WTC11 (cell line): Measurements from ENCODE around the gene GOLT1A. TPM values are rescaled to one million over a fixed set of nuclear protein-coding genes. Genes with fewer than 3 reads are reported as not detected.

ENCODE experiments used
- ATAC-seq: fragments of 200-7000 bp; cut with Tn5 transposase; 2 replicates; pipeline ENCODE4 v1.10.0; 2021; ENCODE audit warnings: mild to moderate bottlenecking, moderate library complexity
- CTCF ChIA-PET: fragments of 300-600 bp; sonication (Branson Sonifier 250); formaldehyde crosslinking; loops from one replicate; lab custom pipeline; 2021; ENCODE audit warnings: antibody characterized with exemption; lab: Charles Lee
- POLR2A ChIA-PET: fragments of 350-600 bp; sonication (Branson Sonifier 250); formaldehyde crosslinking; loops from one replicate; lab custom pipeline; 2021; ENCODE audit warnings: antibody characterized with exemption; lab: Charles Lee
- DNase-seq: peaks from one replicate; pipeline ENCODE4 v3.0.0; 2021; ENCODE audit warnings: low spot score
- H3K27ac Mint-ChIP-seq: 2 replicates; pipeline ENCODE4 v1.8.0; 2021; ENCODE audit warnings: mixed read lengths
- H3K27me3 Mint-ChIP-seq: 2 replicates; pipeline ENCODE4 v1.8.0; 2021; ENCODE audit warnings: low read depth, mild to moderate bottlenecking, moderate library complexity, mixed read lengths
- H3K36me3 Mint-ChIP-seq: 2 replicates; pipeline ENCODE4 v1.8.0; 2021; ENCODE audit warnings: mixed read lengths
- H3K4me1 Mint-ChIP-seq: 2 replicates; pipeline ENCODE4 v1.8.0; 2022; ENCODE audit warnings: mixed read lengths
- H3K4me3 Mint-ChIP-seq: 2 replicates; pipeline ENCODE4 v1.8.0; 2021; ENCODE audit warnings: mild to moderate bottlenecking, moderate library complexity, mixed read lengths
- H3K9me3 Mint-ChIP-seq: 2 replicates; pipeline ENCODE4 v1.8.0; 2021; ENCODE audit warnings: mixed read lengths
- CREM ChIP-seq: sonication (generic); formaldehyde crosslinking; IDR thresholded peaks from 2 replicates; pipeline ENCODE4 v1.8.1; 2022; ENCODE audit warnings: mild to moderate bottlenecking, missing genetic modification reagents, moderate library complexity
- FOXK1 ChIP-seq: sonication (generic); formaldehyde crosslinking; IDR thresholded peaks from 2 replicates; pipeline ENCODE4 v1.8.0; 2022; ENCODE audit warnings: mild to moderate bottlenecking, moderate library complexity, missing genetic modification reagents
- HMGA2 ChIP-seq: fragments of 250-450 bp; sonication (Bioruptor Pico); IDR thresholded peaks from 2 replicates; pipeline ENCODE4 v1.4.0; 2021; ENCODE audit warnings: mild to moderate bottlenecking, moderate library complexity
- SP1 ChIP-seq: sonication (generic); formaldehyde crosslinking; conservative IDR thresholded peaks from 2 replicates; pipeline ENCODE4 v1.8.1; 2022; ENCODE audit warnings: missing genetic modification reagents
- STAT6 ChIP-seq: sonication (generic); formaldehyde crosslinking; conservative IDR thresholded peaks from 2 replicates; pipeline ENCODE4 v1.8.1; 2023; ENCODE audit warnings: mild to moderate bottlenecking, low read depth, missing genetic modification reagents, moderate library complexity
- TEAD4 ChIP-seq: sonication (generic); formaldehyde crosslinking; IDR thresholded peaks from 2 replicates; pipeline ENCODE4 v1.8.0; 2022; ENCODE audit warnings: mild to moderate bottlenecking, missing genetic modification reagents
- ZNF281 ChIP-seq: sonication (generic); formaldehyde crosslinking; IDR thresholded peaks from 2 replicates; pipeline ENCODE4 v1.8.0; 2023; ENCODE audit warnings: mild to moderate bottlenecking, missing genetic modification reagents
- ZNF423 ChIP-seq: fragments of 250-450 bp; sonication (Bioruptor Pico); IDR thresholded peaks from 2 replicates; pipeline ENCODE4 v2.1.2; 2022; ENCODE audit warnings: mild to moderate bottlenecking, moderate library complexity
- ZNF512 ChIP-seq: sonication (generic); formaldehyde crosslinking; IDR thresholded peaks from 2 replicates; pipeline ENCODE4 v1.8.1; 2022; ENCODE audit warnings: missing genetic modification reagents, borderline replicate concordance
- total RNA-seq: library from RNA; stranded (reverse); gene quantifications from 3 replicates; pipeline ENCODE4 v1.2.3, GENCODE V29; 2021
- TF ChIP-seq, protein P1 (sequence below): sonication (generic); formaldehyde crosslinking; IDR thresholded peaks from 2 replicates; pipeline ENCODE4 v1.8.0; 2022; ENCODE audit warnings: mild to moderate bottlenecking, missing genetic modification reagents
- TF ChIP-seq, protein P2 (sequence below): fragments of 250-450 bp; sonication (Bioruptor Pico); IDR thresholded peaks from 2 replicates; pipeline ENCODE4 v2.1.2; 2022; ENCODE audit warnings: mild to moderate bottlenecking, moderate library complexity
- TF ChIP-seq, protein P3 (sequence below): sonication (generic); formaldehyde crosslinking; IDR thresholded peaks from 2 replicates; pipeline ENCODE4 v1.8.1; 2023; ENCODE audit warnings: mild to moderate bottlenecking, moderate library complexity, missing genetic modification reagents
- TF ChIP-seq, protein P4 (sequence below): sonication (generic); formaldehyde crosslinking; IDR thresholded peaks from 2 replicates; pipeline ENCODE4 v1.8.0; 2022; ENCODE audit warnings: mild to moderate bottlenecking, missing genetic modification reagents
- TF ChIP-seq, protein P5 (sequence below): fragments of 200-600 bp; IDR thresholded peaks from 2 replicates; pipeline ENCODE4 v1.8.0; 2022; ENCODE audit warnings: antibody characterized with exemption
- TF ChIP-seq, protein P6 (sequence below): fragments of 250-450 bp; sonication (Bioruptor Pico); conservative IDR thresholded peaks from 2 replicates; pipeline ENCODE4 v1.9.0; 2021; ENCODE audit warnings: mild to moderate bottlenecking

GOLT1A gene
- total RNA-seq, 1 experiment from 2014 or later: 6.5 TPM

DNA sequence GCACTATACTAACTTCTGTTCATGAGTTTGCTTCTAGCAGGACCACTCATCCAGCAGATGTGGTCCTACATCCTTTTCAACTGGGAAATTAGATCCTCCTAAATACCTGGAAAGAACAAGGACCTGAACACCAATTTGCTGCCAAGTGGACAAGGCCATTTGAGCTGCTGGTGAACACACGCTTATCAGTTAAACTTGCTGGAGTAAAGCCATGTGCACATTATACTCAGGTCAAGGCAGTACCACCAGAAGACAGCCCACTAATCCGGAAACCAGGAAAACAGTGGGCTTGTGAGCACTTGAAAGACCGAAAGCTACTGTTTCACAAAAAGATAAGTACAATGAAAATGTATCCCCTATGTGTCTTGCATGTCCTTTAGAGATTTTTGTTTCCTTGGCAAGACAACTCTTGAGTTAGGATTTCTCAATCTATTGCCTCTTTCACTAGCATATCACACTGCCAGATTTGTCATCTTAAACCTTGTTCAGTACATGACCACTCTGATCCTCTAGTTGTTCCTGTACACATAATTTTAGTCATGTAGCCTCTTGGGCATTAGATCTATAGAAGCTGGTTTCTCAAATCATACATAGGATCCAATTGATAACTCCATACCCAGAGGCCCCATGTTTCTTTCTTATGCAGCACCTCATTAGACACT, 43.2 kb downstream of the GOLT1A start:
- peaks cover 25% of the 10 kb centered on the region for H3K36me3 Mint-ChIP-seq
- peaks cover 27% of the 10 kb centered on the region for H3K27me3 Mint-ChIP-seq
- no peak for DNase-seq
- no peak overlapping the region for H3K4me3 Mint-ChIP-seq
- H3K27ac Mint-ChIP-seq: no peak overlapping the region
- no peaks in the 10 kb centered on the region for H3K4me1 Mint-ChIP-seq
- POLR2A ChIA-PET: no interaction called here
- H3K9me3 Mint-ChIP-seq: peaks cover 46% of the 10 kb centered on the region
- CTCF ChIA-PET: interaction anchor here (1.7 kb wide), 1 partner anchor 8 kb away, joined by 5 read pairs; no protein-coding TSS in a partner anchor
- ATAC-seq: no peak
- TF ChIP-seq STAT6 (CRISPR knock-in tag): no peak
- no peak for TF ChIP-seq FOXK1
- TF ChIP-seq ZNF281 (CRISPR knock-in tag): no peak
- TF ChIP-seq ZNF423 (CRISPR knock-in tag): no peak
- no peak for TF ChIP-seq HMGA2 (CRISPR knock-in tag)
- TF ChIP-seq, protein P1, sequence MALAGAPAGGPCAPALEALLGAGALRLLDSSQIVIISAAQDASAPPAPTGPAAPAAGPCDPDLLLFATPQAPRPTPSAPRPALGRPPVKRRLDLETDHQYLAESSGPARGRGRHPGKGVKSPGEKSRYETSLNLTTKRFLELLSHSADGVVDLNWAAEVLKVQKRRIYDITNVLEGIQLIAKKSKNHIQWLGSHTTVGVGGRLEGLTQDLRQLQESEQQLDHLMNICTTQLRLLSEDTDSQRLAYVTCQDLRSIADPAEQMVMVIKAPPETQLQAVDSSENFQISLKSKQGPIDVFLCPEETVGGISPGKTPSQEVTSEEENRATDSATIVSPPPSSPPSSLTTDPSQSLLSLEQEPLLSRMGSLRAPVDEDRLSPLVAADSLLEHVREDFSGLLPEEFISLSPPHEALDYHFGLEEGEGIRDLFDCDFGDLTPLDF: no peak
- TF ChIP-seq, protein P2, sequence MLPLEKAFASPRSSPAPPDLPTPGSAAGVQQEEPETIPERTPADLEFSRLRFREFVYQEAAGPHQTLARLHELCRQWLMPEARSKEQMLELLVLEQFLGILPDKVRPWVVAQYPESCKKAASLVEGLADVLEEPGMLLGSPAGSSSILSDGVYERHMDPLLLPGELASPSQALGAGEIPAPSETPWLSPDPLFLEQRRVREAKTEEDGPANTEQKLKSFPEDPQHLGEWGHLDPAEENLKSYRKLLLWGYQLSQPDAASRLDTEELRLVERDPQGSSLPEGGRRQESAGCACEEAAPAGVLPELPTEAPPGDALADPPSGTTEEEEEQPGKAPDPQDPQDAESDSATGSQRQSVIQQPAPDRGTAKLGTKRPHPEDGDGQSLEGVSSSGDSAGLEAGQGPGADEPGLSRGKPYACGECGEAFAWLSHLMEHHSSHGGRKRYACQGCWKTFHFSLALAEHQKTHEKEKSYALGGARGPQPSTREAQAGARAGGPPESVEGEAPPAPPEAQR (CRISPR knock-in tag): no peak
- TF ChIP-seq CREM (CRISPR knock-in tag): no peak
- TF ChIP-seq ZNF512 (CRISPR knock-in tag): no peak
- TF ChIP-seq, protein P3, sequence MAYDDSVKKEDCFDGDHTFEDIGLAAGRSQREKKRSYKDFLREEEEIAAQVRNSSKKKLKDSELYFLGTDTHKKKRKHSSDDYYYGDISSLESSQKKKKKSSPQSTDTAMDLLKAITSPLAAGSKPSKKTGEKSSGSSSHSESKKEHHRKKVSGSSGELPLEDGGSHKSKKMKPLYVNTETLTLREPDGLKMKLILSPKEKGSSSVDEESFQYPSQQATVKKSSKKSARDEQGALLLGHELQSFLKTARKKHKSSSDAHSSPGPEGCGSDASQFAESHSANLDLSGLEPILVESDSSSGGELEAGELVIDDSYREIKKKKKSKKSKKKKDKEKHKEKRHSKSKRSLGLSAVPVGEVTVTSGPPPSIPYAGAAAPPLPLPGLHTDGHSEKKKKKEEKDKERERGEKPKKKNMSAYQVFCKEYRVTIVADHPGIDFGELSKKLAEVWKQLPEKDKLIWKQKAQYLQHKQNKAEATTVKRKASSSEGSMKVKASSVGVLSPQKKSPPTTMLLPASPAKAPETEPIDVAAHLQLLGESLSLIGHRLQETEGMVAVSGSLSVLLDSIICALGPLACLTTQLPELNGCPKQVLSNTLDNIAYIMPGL (CRISPR knock-in tag): no peak
- TF ChIP-seq SP1 (CRISPR knock-in tag): no peak
- TF ChIP-seq, protein P4, sequence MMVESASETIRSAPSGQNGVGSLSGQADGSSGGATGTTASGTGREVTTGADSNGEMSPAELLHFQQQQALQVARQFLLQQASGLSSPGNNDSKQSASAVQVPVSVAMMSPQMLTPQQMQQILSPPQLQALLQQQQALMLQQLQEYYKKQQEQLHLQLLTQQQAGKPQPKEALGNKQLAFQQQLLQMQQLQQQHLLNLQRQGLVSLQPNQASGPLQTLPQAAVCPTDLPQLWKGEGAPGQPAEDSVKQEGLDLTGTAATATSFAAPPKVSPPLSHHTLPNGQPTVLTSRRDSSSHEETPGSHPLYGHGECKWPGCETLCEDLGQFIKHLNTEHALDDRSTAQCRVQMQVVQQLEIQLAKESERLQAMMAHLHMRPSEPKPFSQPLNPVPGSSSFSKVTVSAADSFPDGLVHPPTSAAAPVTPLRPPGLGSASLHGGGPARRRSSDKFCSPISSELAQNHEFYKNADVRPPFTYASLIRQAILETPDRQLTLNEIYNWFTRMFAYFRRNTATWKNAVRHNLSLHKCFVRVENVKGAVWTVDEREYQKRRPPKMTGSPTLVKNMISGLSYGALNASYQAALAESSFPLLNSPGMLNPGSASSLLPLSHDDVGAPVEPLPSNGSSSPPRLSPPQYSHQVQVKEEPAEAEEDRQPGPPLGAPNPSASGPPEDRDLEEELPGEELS (CRISPR knock-in tag): no peak
- TF ChIP-seq, protein P5, sequence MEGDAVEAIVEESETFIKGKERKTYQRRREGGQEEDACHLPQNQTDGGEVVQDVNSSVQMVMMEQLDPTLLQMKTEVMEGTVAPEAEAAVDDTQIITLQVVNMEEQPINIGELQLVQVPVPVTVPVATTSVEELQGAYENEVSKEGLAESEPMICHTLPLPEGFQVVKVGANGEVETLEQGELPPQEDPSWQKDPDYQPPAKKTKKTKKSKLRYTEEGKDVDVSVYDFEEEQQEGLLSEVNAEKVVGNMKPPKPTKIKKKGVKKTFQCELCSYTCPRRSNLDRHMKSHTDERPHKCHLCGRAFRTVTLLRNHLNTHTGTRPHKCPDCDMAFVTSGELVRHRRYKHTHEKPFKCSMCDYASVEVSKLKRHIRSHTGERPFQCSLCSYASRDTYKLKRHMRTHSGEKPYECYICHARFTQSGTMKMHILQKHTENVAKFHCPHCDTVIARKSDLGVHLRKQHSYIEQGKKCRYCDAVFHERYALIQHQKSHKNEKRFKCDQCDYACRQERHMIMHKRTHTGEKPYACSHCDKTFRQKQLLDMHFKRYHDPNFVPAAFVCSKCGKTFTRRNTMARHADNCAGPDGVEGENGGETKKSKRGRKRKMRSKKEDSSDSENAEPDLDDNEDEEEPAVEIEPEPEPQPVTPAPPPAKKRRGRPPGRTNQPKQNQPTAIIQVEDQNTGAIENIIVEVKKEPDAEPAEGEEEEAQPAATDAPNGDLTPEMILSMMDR: no peak
- TF ChIP-seq, protein P6, sequence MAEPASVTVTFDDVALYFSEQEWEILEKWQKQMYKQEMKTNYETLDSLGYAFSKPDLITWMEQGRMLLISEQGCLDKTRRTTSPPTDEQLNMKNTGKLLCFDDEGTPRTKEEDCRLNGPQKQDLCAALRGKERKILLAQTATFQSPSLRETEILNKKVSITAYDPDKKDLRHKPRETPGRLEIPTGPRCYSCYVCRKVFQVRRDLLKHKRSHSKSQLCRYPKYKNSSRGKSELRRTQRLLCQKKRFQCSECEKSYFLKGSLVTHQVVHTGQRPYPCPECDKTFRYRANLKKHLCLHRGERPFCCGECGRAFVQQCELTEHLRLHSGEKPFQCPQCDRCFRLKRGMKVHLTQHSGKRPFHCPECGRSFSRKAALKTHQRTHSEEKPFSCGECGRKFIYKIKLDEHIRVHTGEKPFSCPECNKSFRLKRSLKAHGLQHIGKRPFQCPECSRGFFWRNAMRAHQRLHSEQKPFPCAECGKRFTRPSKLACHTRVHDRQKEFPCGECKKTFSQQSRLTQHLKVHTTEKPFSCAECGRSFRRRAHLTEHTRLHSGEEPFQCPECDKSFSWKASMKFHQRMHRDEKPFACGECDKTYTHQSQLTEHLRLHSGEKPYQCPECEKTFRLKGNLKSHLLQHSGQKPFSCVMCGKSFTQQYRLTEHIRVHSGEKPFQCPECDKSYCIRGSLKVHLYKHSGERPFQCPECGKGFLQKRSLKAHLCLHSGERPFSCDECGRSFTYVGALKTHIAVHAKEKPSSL (CRISPR knock-in tag): no peak
- no peak for TF ChIP-seq TEAD4 (CRISPR knock-in tag)
